A549 (cell line): Measurements from ENCODE around the gene GLS.

Experiments
- CHD2 ChIP-seq: fragments of 150-350 bp; IDR thresholded peaks from 2 replicates; pipeline ENCODE4 v1.6.1; 2014; ENCODE audit warnings: low read length; ENCODE audit not compliant: partially characterized antibody
- RNF2 ChIP-seq: fragments of 200-600 bp; sonication (generic); IDR thresholded peaks from 2 replicates; pipeline ENCODE4 v1.6.1; 2016; ENCODE audit warnings: low read depth, mild to moderate bottlenecking, antibody characterized with exemption, moderate library complexity, borderline replicate concordance
- TF ChIP-seq, protein P1 (sequence below): fragments of 200-600 bp; sonication (generic); IDR thresholded peaks from 2 replicates; pipeline ENCODE4 v1.6.1; 2016; ENCODE audit warnings: antibody characterized with exemption, mild to moderate bottlenecking, moderate library complexity
- TF ChIP-seq, protein P2 (sequence below): IDR thresholded peaks from 2 replicates; pipeline ENCODE4 v1.6.1; 2012
- TF ChIP-seq, protein P3 (sequence below): fragments of >200 bp; sonication (Bioruptor Twin); formaldehyde crosslinking; IDR thresholded peaks from 3 replicates; pipeline ENCODE4 v1.5.1; 2016

DNA sequence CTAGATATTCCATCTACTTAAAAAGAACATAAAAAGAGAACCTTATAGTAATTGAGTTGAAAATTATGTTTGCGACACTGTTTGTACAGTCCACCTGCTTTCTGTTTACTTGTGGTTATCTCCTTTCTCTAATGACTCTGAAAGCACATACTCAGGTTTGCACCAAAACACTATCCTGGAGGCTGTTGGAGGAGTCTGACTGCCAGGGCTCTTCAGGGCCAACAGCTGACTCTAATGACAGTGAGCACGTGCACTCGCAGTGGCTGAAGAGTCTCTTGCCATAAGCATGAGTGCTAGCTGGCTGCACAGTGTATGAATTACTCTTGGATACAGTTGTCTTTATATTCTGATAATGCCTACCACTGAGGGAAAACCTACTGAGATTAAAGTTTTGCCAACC lies 16.7 kb upstream of the GLS start:
- TF ChIP-seq, protein P1, sequence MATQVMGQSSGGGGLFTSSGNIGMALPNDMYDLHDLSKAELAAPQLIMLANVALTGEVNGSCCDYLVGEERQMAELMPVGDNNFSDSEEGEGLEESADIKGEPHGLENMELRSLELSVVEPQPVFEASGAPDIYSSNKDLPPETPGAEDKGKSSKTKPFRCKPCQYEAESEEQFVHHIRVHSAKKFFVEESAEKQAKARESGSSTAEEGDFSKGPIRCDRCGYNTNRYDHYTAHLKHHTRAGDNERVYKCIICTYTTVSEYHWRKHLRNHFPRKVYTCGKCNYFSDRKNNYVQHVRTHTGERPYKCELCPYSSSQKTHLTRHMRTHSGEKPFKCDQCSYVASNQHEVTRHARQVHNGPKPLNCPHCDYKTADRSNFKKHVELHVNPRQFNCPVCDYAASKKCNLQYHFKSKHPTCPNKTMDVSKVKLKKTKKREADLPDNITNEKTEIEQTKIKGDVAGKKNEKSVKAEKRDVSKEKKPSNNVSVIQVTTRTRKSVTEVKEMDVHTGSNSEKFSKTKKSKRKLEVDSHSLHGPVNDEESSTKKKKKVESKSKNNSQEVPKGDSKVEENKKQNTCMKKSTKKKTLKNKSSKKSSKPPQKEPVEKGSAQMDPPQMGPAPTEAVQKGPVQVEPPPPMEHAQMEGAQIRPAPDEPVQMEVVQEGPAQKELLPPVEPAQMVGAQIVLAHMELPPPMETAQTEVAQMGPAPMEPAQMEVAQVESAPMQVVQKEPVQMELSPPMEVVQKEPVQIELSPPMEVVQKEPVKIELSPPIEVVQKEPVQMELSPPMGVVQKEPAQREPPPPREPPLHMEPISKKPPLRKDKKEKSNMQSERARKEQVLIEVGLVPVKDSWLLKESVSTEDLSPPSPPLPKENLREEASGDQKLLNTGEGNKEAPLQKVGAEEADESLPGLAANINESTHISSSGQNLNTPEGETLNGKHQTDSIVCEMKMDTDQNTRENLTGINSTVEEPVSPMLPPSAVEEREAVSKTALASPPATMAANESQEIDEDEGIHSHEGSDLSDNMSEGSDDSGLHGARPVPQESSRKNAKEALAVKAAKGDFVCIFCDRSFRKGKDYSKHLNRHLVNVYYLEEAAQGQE: no peak
- TF ChIP-seq, protein P2, sequence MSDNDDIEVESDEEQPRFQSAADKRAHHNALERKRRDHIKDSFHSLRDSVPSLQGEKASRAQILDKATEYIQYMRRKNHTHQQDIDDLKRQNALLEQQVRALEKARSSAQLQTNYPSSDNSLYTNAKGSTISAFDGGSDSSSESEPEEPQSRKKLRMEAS: no peak
- TF ChIP-seq, protein P3, sequence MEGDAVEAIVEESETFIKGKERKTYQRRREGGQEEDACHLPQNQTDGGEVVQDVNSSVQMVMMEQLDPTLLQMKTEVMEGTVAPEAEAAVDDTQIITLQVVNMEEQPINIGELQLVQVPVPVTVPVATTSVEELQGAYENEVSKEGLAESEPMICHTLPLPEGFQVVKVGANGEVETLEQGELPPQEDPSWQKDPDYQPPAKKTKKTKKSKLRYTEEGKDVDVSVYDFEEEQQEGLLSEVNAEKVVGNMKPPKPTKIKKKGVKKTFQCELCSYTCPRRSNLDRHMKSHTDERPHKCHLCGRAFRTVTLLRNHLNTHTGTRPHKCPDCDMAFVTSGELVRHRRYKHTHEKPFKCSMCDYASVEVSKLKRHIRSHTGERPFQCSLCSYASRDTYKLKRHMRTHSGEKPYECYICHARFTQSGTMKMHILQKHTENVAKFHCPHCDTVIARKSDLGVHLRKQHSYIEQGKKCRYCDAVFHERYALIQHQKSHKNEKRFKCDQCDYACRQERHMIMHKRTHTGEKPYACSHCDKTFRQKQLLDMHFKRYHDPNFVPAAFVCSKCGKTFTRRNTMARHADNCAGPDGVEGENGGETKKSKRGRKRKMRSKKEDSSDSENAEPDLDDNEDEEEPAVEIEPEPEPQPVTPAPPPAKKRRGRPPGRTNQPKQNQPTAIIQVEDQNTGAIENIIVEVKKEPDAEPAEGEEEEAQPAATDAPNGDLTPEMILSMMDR: no peak
- TF ChIP-seq RNF2: no peak
- no peak for TF ChIP-seq CHD2
